Measurements from ENCODE around the gene IL12RB2. TPM values are rescaled to one million over a fixed set of nuclear protein-coding genes. Genes with fewer than 3 reads are reported as not detected.

IL12RB2 gene
- total RNA-seq, 1 experiment from 2014 or later, result 0.22 TPM

- Histone ChIP-seq H3K9ac (ENCODE audit: low read length) (no peak overlapping the region), H3K79me2 (ENCODE audit: insufficient read depth, low read length) (no peaks in the 10 kb centered on the region), H3K9me3 (ENCODE audit: control insufficient read depth in 1 of 2, insufficient read depth in 1 of 2, low read depth in 1 of 2, low read length in 2 of 2) (no peaks in the 10 kb centered on the region), H4K20me1 (ENCODE audit: insufficient read depth) (no peaks in the 10 kb centered on the region), H3K9me2 (ENCODE audit: insufficient read depth) (no peaks in the 10 kb centered on the region), H3K27me3 (ENCODE audit: insufficient read depth, low read length) (no peaks in the 10 kb centered on the region), H3K4me1 (ENCODE audit: control insufficient read depth in 1 of 2, insufficient read depth in 2 of 2, low read length in 2 of 2) (no peaks in the 10 kb centered on the region; a peak in 1 of 4 replicates), H3K36me3 (ENCODE audit: control insufficient read depth in 1 of 2, insufficient read depth in 2 of 2, low read length in 2 of 2) (no peaks in the 10 kb centered on the region), H3K4me2 (ENCODE audit: low read length) (no peak overlapping the region), H3K27ac (ENCODE audit: low read depth, low read length) (no peak overlapping the region), H2AFZ (ENCODE audit: low read depth, low read length, poor library complexity, severe bottlenecking) (no peak overlapping the region), H3K4me3 (replicated peaks in 1 of 2; ENCODE audit: low read depth in 1 of 2, low read length in 2 of 2) (no peak overlapping the region)
- ChIA-PET CTCF (no interaction called here), RAD21 (ENCODE audit: low non-redundant PET in 1 of 2, low total read pairs in 2 of 2, uncharacterized antibody in 2 of 2, unreplicated experiment in 2 of 2) (no interaction called here), POLR2A (no interaction called here)
- intact Hi-C loops (cut with micrococcal nuclease), result no loop called here
- no peak for TF ChIP-seq SP1 (IDR thresholded peaks at IDR 0.05; ENCODE audit: low read depth)
- TF ChIP-seq, protein P1, sequence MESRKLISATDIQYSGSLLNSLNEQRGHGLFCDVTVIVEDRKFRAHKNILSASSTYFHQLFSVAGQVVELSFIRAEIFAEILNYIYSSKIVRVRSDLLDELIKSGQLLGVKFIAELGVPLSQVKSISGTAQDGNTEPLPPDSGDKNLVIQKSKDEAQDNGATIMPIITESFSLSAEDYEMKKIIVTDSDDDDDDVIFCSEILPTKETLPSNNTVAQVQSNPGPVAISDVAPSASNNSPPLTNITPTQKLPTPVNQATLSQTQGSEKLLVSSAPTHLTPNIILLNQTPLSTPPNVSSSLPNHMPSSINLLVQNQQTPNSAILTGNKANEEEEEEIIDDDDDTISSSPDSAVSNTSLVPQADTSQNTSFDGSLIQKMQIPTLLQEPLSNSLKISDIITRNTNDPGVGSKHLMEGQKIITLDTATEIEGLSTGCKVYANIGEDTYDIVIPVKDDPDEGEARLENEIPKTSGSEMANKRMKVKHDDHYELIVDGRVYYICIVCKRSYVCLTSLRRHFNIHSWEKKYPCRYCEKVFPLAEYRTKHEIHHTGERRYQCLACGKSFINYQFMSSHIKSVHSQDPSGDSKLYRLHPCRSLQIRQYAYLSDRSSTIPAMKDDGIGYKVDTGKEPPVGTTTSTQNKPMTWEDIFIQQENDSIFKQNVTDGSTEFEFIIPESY (IDR thresholded peaks at IDR 0.05; ENCODE audit: extremely low read depth, insufficient replicate concordance, low read length), result no peak
- no peak for TF ChIP-seq JUND (IDR thresholded peaks at IDR 0.05)
- no peak for TF ChIP-seq CTCF (IDR thresholded peaks at IDR 0.05 in 2 of 3, conservative IDR thresholded peaks at IDR 0.05 in 1 of 3; ENCODE audit: borderline replicate concordance in 1 of 3, insufficient read depth in 1 of 3, low read depth in 2 of 3, low read length in 2 of 3)
- no peak for TF ChIP-seq ATF3 (IDR thresholded peaks at IDR 0.05)
- TF ChIP-seq RAD21 (IDR thresholded peaks at IDR 0.05; ENCODE audit: low read depth), result no peak
- TF ChIP-seq FOSL1 (IDR thresholded peaks at IDR 0.05; ENCODE audit: low read depth), result no peak
- no peak for TF ChIP-seq ZNF274 (IDR thresholded peaks at IDR 0.05; ENCODE audit: low read depth, low read length)
- TF ChIP-seq ZFX (IDR thresholded peaks at IDR 0.05), result no peak
- no peak for TF ChIP-seq CEBPB (IDR thresholded peaks at IDR 0.05; ENCODE audit: low read depth)
- no peak for TF ChIP-seq EZH2 (IDR thresholded peaks at IDR 0.05)
- no peak for TF ChIP-seq SIN3A (IDR thresholded peaks at IDR 0.05; ENCODE audit: low read depth)
- TF ChIP-seq ELF1 (IDR thresholded peaks at IDR 0.05; ENCODE audit: borderline replicate concordance, low read depth), result no peak
- TF ChIP-seq, protein P2, sequence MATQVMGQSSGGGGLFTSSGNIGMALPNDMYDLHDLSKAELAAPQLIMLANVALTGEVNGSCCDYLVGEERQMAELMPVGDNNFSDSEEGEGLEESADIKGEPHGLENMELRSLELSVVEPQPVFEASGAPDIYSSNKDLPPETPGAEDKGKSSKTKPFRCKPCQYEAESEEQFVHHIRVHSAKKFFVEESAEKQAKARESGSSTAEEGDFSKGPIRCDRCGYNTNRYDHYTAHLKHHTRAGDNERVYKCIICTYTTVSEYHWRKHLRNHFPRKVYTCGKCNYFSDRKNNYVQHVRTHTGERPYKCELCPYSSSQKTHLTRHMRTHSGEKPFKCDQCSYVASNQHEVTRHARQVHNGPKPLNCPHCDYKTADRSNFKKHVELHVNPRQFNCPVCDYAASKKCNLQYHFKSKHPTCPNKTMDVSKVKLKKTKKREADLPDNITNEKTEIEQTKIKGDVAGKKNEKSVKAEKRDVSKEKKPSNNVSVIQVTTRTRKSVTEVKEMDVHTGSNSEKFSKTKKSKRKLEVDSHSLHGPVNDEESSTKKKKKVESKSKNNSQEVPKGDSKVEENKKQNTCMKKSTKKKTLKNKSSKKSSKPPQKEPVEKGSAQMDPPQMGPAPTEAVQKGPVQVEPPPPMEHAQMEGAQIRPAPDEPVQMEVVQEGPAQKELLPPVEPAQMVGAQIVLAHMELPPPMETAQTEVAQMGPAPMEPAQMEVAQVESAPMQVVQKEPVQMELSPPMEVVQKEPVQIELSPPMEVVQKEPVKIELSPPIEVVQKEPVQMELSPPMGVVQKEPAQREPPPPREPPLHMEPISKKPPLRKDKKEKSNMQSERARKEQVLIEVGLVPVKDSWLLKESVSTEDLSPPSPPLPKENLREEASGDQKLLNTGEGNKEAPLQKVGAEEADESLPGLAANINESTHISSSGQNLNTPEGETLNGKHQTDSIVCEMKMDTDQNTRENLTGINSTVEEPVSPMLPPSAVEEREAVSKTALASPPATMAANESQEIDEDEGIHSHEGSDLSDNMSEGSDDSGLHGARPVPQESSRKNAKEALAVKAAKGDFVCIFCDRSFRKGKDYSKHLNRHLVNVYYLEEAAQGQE (IDR thresholded peaks at IDR 0.05; ENCODE audit: low read depth), result no peak
- TF ChIP-seq SRF (IDR thresholded peaks at IDR 0.05; ENCODE audit: low read depth), result no peak
- no peak for TF ChIP-seq EGR1 (IDR thresholded peaks at IDR 0.05; ENCODE audit: low read depth)
- BruUV-seq (replicated peaks), result no TSS peak
- no peak for ATAC-seq
- DNase-seq (ENCODE audit: low read depth, low spot score), result no peak
Observed at GRCh38 chr1:67376381-67376780, 68.7 kb downstream of the IL12RB2 start.
